Measurements from ENCODE around the gene CHMP3.

Gene CHMP3

DNA sequence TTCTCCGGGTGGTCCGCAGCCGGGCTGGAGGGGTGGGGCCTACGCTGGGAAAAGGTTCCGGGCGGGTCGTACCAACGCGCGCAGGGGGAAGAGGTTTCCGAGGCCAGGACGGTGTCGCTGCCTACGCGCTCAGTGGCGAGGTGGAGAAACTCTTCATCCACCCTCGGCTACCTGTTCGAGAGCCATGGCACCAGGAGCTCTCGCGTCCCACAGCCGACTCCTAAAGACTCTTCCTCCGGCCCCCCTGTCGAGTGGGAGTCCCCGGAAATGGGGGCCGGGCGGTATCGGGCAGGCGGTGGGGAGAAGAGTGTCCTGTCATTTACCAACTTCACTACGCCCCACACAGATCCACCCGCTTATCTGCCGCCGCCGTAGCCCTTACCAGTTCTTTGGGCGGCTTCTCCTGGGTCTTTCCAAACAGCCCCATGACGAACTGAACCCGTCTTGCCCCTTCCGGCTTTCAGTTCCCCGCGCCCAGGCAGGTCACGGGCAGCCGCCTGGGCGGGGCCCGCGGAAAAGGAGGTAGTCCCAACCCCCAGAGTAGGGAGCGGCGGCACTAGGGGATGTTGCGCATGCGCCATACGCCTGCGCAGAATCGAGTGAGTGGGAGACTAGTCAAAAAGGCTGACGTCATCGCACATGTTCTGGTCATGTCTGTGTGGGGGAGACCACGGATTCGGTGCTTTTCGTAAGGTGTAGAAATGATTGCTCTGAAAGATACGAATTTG is at the start of gene CHMP3:
Gene CHMP3, minus strand, starts transcription at position 522 of the 728 bp plus-strand sequence. Its CDS starts 95 bp downstream, at position 427.
- ATAC-seq (ENCODE audit: insufficient read depth, low read depth) (peak; percentile 85), DNase-seq (peak; percentile 97)
- Histone ChIP-seq H3K9me3 (ENCODE audit: insufficient read depth, low read length, severe bottlenecking) (no peaks in the 10 kb centered on the region), H3K9ac (ENCODE audit: low read depth, low read length) (peak within 1 kb of the TSS; percentile 78), H3K27me3 (ENCODE audit: insufficient read depth, low read length, poor library complexity) (no peaks in the 10 kb centered on the region), H3K27ac (ENCODE audit: low read length) (peak within 1 kb of the TSS; percentile 96), H2AFZ (ENCODE audit: low read depth, low read length) (peak within 1 kb of the TSS; percentile 84), H3K4me3 (ENCODE audit: low read depth in 1 of 2, low read length in 2 of 2) (peak within 1 kb of the TSS; percentile 75 to 77), H4K20me1 (ENCODE audit: insufficient read depth, low read length) (no peaks in the 10 kb centered on the region), H3K79me2 (ENCODE audit: insufficient read depth, low read length) (peaks cover 49% of the 10 kb centered on the region), H3K36me3 (ENCODE audit: insufficient read depth, low read length) (peaks cover 7% of the 10 kb centered on the region; the same call in 1 of the 2 replicates), H3K4me2 (ENCODE audit: insufficient read depth, low read length) (peak within 1 kb of the TSS; percentile 74), H3K4me1 (ENCODE audit: insufficient read depth, low read length) (peaks cover 31% of the 10 kb centered on the region)
- TF ChIP-seq, protein P1, sequence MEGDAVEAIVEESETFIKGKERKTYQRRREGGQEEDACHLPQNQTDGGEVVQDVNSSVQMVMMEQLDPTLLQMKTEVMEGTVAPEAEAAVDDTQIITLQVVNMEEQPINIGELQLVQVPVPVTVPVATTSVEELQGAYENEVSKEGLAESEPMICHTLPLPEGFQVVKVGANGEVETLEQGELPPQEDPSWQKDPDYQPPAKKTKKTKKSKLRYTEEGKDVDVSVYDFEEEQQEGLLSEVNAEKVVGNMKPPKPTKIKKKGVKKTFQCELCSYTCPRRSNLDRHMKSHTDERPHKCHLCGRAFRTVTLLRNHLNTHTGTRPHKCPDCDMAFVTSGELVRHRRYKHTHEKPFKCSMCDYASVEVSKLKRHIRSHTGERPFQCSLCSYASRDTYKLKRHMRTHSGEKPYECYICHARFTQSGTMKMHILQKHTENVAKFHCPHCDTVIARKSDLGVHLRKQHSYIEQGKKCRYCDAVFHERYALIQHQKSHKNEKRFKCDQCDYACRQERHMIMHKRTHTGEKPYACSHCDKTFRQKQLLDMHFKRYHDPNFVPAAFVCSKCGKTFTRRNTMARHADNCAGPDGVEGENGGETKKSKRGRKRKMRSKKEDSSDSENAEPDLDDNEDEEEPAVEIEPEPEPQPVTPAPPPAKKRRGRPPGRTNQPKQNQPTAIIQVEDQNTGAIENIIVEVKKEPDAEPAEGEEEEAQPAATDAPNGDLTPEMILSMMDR (IDR thresholded peaks at IDR 0.05; ENCODE audit: borderline replicate concordance, extremely low read depth, low read length, poor library complexity, severe bottlenecking) = no peak
- TF ChIP-seq EZH2 (IDR thresholded peaks at IDR 0.05; ENCODE audit: borderline replicate concordance, low read depth, low read length, severe bottlenecking) = no peak

DNA sequence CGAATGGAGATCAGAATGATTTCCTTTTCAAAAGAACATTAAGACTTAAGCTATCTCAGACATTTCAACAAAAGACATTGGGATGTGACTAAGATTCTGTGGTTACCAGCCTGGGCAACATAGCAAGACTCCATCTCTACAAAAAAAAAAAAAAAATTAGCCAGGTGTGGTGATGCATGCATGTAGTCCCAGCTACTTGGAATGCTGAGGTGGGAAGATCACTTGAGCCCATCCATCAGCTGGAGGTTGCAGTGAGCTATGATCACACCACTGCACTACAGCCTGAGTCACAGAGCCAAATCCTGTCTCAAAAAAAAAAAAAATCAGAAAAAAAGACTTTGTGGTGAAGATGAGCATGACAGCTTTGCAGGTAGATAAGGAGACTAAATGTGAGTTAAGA is 47.6 kb upstream of the CHMP3 start:
- H3K4me1 ChIP-seq (ENCODE audit: insufficient read depth, low read length) = no peaks in the 10 kb centered on the region
- ATAC-seq (ENCODE audit: insufficient read depth, low read depth) (no peak), DNase-seq (no peak)
- H3K27ac ChIP-seq (ENCODE audit: low read length) = no peak overlapping the region
- no peaks in the 10 kb centered on the region for H4K20me1 ChIP-seq (ENCODE audit: insufficient read depth, low read length)
- no peak overlapping the region for H3K9ac ChIP-seq (ENCODE audit: low read depth, low read length)
- H3K4me3 ChIP-seq (ENCODE audit: low read depth in 1 of 2, low read length in 2 of 2) = no peak overlapping the region
- peaks cover 66% of the 10 kb centered on the region for H3K36me3 ChIP-seq (ENCODE audit: insufficient read depth, low read length)
- H2AFZ ChIP-seq (ENCODE audit: low read depth, low read length) = no peak overlapping the region
- no peaks in the 10 kb centered on the region for H3K27me3 ChIP-seq (ENCODE audit: insufficient read depth, low read length, poor library complexity)
- peaks cover 9% of the 10 kb centered on the region for H3K79me2 ChIP-seq (ENCODE audit: insufficient read depth, low read length)
- no peak for TF ChIP-seq EZH2 (IDR thresholded peaks at IDR 0.05; ENCODE audit: borderline replicate concordance, low read depth, low read length, severe bottlenecking)
- TF ChIP-seq, protein P1 (IDR thresholded peaks at IDR 0.05; ENCODE audit: borderline replicate concordance, extremely low read depth, low read length, poor library complexity, severe bottlenecking) = no peak
- no peaks in the 10 kb centered on the region for H3K9me3 ChIP-seq (ENCODE audit: insufficient read depth, low read length, severe bottlenecking)
- no peak overlapping the region for H3K4me2 ChIP-seq (ENCODE audit: insufficient read depth, low read length)

DNA sequence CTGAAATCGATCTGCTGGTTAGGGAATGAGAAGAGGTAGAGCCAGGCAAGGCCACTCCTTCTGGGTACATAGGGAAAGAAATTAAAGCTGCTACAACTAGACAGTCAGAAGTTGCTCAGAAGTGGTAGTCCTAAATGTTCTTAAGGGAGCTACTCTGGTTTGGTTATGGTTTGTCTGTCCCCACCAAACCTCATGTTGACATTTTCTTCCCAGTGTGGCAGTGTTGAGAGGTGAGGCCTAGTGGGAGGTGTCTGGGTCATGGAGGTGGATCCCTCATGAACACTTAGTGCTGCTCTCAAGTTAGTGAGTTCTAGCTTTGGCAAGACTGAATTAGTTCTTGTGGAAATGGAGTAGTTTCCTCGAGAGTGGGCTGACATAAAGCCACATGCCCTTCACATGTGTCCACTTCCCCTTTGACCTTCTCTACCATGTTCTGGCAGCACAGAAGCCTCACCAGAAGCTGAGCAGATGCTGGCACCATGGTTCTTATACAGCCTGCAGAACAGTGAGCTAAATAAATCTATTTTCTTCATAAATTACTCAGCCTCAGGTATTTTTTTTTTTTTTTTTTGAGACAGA is 45.7 kb upstream of the CHMP3 start:
- no peak for ATAC-seq (ENCODE audit: insufficient read depth, low read depth)
- no peak for DNase-seq
- H2AFZ ChIP-seq (ENCODE audit: low read depth, low read length) = no peak overlapping the region
- H3K27ac ChIP-seq (ENCODE audit: low read length) = no peak overlapping the region
- H3K9me3 ChIP-seq (ENCODE audit: insufficient read depth, low read length, severe bottlenecking) = no peaks in the 10 kb centered on the region
- no peak overlapping the region for H3K9ac ChIP-seq (ENCODE audit: low read depth, low read length)
- no peaks in the 10 kb centered on the region for H3K4me1 ChIP-seq (ENCODE audit: insufficient read depth, low read length)
- H3K79me2 ChIP-seq (ENCODE audit: insufficient read depth, low read length) = no peaks in the 10 kb centered on the region
- H4K20me1 ChIP-seq (ENCODE audit: insufficient read depth, low read length) = no peaks in the 10 kb centered on the region
- no peak overlapping the region for H3K4me3 ChIP-seq (ENCODE audit: low read depth in 1 of 2, low read length in 2 of 2)
- peaks cover 67% of the 10 kb centered on the region for H3K36me3 ChIP-seq (ENCODE audit: insufficient read depth, low read length)
- no peak overlapping the region for H3K4me2 ChIP-seq (ENCODE audit: insufficient read depth, low read length)
- TF ChIP-seq EZH2 (IDR thresholded peaks at IDR 0.05; ENCODE audit: borderline replicate concordance, low read depth, low read length, severe bottlenecking) = no peak
- TF ChIP-seq, protein P1 (IDR thresholded peaks at IDR 0.05; ENCODE audit: borderline replicate concordance, extremely low read depth, low read length, poor library complexity, severe bottlenecking) = no peak
- H3K27me3 ChIP-seq (ENCODE audit: insufficient read depth, low read length, poor library complexity) = no peaks in the 10 kb centered on the region
